ENCODE results near the gene MRC2.

DNA sequence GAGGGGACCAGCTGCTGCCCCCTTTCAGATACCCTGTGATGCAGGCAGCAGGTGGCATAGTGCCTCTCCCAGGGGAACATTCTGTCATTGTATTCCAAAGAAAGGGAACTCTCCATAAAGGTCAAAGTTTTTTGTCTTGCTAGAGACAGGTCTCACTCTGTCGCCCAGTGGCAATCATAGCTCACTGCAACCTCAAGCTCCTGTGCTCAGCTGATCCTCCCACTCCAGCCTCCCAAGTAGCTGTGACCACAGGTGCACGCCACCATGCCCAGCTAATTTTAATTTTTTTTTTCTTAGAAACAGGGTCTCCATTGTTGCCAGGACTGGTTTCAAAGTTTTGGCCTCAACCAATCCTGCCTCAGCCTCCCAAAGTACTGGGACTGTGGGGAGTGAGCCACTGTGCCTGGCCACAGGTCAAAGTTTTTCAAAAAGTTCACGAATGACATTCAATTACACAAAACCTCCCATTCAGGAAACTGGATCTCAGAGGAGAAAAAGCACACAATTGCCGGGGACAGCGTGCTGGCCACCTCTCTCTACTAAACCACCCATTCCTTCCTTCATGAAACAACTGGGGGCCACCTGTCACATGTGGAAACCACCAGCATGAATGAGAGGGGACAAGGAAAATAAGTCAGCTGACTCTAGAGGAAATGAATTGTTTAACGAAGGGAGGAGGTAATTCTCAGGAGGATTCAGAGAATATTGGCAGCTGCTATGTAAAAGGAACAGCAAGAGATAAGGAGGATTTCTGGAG, 100.6 kb downstream of the MRC2 start:
- TF ChIP-seq, protein P1, sequence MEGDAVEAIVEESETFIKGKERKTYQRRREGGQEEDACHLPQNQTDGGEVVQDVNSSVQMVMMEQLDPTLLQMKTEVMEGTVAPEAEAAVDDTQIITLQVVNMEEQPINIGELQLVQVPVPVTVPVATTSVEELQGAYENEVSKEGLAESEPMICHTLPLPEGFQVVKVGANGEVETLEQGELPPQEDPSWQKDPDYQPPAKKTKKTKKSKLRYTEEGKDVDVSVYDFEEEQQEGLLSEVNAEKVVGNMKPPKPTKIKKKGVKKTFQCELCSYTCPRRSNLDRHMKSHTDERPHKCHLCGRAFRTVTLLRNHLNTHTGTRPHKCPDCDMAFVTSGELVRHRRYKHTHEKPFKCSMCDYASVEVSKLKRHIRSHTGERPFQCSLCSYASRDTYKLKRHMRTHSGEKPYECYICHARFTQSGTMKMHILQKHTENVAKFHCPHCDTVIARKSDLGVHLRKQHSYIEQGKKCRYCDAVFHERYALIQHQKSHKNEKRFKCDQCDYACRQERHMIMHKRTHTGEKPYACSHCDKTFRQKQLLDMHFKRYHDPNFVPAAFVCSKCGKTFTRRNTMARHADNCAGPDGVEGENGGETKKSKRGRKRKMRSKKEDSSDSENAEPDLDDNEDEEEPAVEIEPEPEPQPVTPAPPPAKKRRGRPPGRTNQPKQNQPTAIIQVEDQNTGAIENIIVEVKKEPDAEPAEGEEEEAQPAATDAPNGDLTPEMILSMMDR (IDR thresholded peaks at IDR 0.05): no peak
- TF ChIP-seq POLR2A (IDR thresholded peaks at IDR 0.05) (no peak), EP300 (IDR thresholded peaks at IDR 0.05) (no peak)

All from tibial nerve (tissue), 4 donors.